Activated T-helper 1 cell treated with anti-CD3 and anti-CD28 coated beads, Interleukin-2, amount 50 U/mL, for 16 hours (primary cell): Measurements from ENCODE around the gene EIF5AL1.
"Not testable (repeated sequence)": the region's sequence is repeated elsewhere in the genome, so short reads cannot be mapped to it uniquely, and the experiment has no call there.

Source experiments
- DNase-seq, 2 donors: peaks; one replicate each; pipeline ENCODE4 v3.0.0-alpha.2; 2020; ENCODE audit warnings: low read depth in 1 of 2, low spot score in 1 of 2

EIF5AL1 gene

GRCh38 chr10:79511891-79512583 is at the start of gene EIF5AL1:
TSS of gene EIF5AL1 (plus strand) at chr10:79512533. CDS start at chr10:79512650, 117 bp downstream.
- not testable (repeated sequence) for DNase-seq

GRCh38 chr10:79463578-79464496 is 48.5 kb upstream of the EIF5AL1 start:
- no peak for DNase-seq

GRCh38 chr10:79465341-79465740 is 47.0 kb upstream of the EIF5AL1 start:
- no peak for DNase-seq

DNA sequence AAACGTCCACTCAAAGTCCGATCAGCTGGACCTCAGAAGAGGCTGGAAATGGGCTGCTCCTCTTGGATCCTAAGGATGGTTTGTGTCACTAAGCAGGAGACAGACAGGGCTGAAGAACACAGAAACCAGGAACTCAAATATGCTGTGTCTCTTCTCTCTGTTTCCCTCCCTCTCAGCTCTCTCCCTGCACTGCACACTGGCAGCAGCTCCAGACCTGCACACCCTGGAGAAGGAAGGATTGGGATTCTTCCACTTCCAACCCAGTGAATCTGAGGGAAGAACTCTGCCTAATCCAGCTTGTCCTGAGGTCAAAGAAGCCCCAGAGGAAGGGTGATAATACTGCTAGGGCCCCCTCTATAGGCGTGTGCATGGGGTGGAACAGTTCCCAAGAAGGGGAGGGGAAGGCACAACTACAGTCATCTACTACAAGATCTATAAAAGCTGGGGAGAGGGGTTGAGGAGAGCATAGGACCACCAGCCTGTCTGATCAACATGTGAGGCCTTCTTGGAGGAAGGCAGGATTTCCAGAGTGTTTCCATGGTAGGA is 44.2 kb upstream of the EIF5AL1 start:
- DNase-seq, result no peak

- no peak for DNase-seq
These were observed 43.3 kb upstream of the EIF5AL1 start for GRCh38 chr10:79468841-79469585.

GRCh38 chr10:79470096-79470495 is 42.2 kb upstream of the EIF5AL1 start:
- no peak for DNase-seq

GRCh38 chr10:79471776-79472175 is 40.6 kb upstream of the EIF5AL1 start:
- no peak for DNase-seq

DNA sequence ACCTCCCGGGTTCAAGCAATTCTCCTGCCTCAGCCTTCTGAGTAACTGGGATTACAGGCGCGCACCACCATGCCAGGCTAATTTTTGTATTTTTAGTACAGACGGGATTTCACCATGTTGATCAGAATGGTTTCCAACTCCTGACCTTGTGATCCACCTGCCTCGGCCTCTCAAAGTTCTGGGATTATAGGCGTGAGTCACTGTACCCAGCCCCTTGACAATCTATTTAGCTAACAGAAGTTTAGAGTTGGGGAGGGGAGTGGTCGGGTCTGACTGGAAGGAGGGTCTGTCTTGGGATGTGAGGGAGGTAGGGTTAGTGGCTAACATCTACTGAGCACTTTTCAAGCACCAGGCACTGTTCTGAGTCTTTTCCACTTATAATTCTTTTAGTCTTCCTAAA is 39.9 kb upstream of the EIF5AL1 start:
- DNase-seq, result no peak

GRCh38 chr10:79472951-79473350 is 39.4 kb upstream of the EIF5AL1 start:
- no peak for DNase-seq

DNA sequence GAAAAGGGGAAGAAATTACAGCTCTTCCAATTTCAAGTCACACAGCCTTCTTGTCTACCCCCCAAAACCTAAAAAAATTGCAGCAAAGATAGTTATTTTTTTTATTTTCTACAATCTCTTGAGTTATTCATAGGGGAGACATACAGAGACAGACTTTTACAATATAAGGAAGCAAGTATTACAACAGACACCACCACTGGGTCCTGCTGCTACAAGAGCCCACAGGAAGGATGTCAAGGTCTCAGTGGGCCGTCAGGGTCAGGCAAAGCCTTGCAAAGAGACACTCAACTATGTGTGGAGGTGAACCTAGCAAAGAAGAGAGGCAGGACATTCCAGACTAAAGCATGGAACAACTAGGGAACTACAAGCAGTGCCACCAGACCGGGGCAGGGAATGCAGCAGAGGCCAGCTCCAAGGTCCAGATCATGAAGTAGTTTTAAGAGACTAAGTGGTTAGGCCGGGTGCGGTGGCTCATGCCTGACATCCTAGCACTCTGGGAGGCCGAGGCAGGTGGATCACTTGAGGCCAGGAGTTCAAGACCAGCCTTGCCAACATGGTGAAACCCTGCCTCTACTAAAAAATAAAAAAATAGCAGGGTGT is 38.7 kb upstream of the EIF5AL1 start:
- no peak for DNase-seq

- DNase-seq, result no peak
These were observed 37.1 kb upstream of the EIF5AL1 start for GRCh38 chr10:79475119-79475653.

DNA sequence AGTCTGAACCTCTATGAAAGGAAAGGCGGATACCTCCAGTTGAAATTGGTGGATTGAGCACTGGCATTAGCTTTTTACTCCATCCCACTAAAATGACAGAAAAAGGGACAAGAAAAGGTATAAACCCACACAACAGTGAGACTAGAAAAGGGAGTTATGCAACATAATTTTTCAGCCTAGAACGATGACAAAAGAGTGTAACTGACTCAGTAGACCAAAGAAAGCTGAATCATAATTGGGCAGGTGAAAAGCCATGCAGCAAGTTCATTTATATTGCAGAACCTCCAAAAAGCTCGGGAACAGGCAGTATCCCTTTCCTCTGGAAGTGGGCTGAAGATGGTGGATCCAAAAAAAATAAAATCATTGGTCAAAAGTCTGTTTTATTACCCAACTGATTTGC is 36.5 kb upstream of the EIF5AL1 start:
- DNase-seq, result no peak

GRCh38 chr10:79476645-79477044 is 35.7 kb upstream of the EIF5AL1 start:
- no peak for DNase-seq

GRCh38 chr10:79477456-79477855 is 34.9 kb upstream of the EIF5AL1 start:
- DNase-seq, result no peak

DNA sequence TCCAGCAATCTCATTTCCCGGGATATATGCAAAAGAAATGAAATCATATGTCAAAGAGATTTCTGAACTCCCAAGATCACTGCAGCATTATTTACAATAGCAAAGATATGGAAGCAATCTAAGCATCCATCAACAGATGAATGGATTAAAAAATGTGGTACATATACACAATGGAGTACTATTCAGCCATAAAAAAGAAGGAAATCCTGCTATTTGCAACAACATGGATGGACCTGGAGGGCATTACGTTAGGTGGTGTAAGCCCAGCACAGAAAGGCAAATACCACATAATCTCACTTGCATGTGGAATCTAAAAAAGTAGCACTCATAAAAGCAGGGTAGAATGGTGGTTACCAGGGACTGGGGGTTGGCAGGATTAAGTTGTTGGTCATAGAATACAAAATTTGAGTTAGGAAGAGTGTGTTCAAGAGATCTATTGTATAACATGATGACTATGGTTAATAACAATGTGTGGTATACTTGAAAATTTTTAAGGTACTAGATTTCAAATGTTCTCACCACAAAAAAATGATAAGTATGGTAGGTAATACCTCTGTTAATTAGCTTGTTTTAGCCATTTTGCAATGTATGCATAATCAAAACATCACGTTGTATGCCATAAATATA is 32.9 kb upstream of the EIF5AL1 start:
- DNase-seq, result no peak

DNA sequence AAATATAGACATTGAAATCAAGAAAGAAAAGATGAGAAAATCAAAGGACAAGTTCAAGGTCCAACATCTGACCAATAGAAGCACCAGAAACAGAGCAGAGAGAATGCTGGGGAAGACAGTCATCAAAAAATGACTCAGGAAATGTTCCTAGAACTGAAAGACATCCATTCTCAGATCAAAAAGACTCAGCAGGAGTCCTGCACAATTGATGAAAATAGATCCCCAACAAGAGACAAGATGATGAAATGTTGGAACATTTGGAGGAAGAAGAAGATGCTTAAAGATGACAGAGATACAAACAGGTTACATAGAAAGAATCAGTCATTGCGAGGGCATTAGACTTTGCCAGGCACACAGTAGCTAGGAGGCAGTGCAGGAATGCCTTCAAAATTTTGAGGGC is 30.0 kb upstream of the EIF5AL1 start:
- no peak for DNase-seq

DNA sequence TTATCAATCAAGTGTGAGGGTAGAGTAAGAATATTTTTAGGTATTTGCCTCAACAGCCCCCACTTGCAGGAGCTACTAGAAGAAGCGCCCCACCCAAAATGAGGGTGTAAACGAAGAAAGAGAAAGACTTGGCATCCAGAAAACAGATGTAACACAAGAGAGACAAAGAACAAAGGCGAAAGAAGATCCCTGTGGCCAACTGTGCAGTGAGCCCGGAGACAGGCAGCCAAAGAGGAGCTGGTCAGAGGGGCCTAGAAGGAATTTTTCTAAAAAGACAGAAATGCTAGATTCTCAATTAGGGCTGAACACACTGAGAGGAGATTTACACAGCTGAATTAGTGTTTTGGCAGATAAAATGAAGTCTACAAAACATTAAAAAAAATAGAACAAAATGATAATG is 29.6 kb upstream of the EIF5AL1 start:
- DNase-seq, result no peak

DNA sequence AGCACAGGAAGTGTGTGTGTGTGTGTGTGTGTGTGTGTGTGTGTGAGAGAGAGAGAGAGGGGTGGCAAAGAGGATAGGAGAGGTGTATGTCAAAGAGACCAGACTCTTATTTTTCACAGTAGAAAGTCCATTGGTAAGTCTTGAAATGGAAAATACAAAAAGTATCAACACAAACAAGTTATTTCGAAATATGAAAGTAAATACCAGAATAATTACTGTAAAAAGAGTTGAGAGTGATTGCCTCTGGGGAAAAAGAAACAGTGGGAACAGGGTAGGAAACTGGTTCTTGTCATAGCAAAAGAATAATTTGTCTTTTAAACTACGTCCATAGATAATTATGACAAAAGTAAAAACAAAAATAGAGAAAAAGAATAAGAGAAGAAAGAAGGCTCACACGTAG is 29.0 kb upstream of the EIF5AL1 start:
- DNase-seq, result no peak

DNA sequence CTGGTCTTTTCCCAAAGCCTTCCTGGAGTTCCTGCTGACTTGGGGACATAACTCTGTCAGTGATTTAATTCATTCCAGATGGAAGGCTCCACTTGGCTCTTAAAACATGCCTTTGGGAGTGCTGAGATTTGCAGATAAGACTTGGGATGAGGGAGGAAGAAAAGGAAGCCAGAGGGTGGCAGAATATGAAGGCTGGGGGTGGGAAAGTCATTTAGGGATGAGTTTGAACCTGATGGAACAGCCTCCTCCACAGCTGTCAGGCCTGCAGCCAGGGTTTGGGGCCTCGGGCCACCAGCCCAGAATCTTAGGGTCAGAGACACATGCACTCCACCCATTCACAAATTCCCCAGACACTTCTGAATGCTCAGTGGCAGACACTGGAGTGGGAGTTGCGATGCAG is 28.4 kb upstream of the EIF5AL1 start:
- DNase-seq, result no peak

DNA sequence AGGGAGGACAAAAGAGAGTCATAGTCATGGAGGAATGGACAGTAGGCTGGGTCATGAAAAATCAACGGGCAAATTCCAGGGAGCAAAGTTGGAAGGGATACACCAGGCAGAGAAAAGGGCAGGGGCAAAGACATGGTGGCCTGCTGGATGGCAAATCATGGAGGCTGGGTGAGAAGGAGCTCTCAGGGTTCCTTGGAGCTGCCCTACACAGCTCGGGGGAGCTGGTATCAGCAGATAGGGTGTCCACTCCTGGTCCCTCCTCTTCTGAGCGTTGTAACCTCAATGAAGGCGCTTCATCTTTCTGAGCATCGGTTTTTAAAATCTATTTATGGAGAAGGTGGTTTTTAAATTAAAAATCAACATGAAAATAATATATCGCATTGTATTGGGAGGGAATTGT is 27.9 kb upstream of the EIF5AL1 start:
- no peak for DNase-seq
